ENCODE results near the gene CSTA.
"Not testable (repeated sequence)": the region's sequence is repeated elsewhere in the genome, so short reads cannot be mapped to it uniquely, and the experiment has no call there.

Gene CSTA

GRCh38 chr3:122322095-122323075, 2.7 kb upstream of the CSTA start:
- DNase-seq (ENCODE audit: low read depth, low spot score), result no peak

DNA sequence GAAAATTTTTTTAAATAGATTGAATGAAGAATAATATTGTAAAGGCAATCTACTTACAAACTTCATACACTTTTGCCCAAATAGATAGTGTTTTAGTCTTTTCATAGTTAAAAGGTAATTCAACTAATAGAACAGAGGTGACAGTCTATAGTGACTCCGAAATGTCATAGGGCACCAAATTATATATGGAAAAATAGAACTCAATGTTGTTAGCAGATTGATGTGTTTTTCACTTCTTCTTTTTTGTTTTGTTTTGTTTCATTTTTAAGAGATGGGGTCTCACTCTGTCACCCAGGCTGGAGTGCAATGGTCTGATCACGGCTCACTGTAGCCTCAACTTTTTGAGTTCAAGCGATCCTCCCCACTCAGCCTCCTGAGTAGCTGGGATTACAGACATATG, 721 bp downstream of the CSTA start:
- DNase-seq (ENCODE audit: low read depth, low spot score), result no peak

DNA sequence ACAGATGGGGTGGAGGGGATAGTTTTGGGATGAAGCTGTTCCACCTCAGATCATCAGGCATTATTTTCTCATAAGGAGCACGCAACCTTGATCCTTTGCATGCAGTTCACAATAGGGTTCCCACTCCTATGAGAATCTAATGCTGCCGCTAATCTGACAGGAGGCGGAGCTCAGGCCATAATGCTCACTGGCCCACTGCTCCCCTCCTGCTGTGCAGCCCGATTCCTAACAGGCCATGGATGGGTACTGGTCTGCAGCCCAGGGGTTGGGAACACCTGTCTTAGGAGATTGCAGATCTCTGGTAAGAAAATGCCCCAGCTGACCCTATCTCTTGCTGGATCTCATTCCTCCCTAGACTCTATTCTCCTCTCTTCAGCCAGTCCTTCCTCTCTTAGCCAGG, 6.8 kb downstream of the CSTA start:
- no peak for DNase-seq (ENCODE audit: low read depth, low spot score)

- DNase-seq (ENCODE audit: low read depth, low spot score), result no peak
These were observed 7.5 kb downstream of the CSTA start for GRCh38 chr3:122332551-122332950.

DNA sequence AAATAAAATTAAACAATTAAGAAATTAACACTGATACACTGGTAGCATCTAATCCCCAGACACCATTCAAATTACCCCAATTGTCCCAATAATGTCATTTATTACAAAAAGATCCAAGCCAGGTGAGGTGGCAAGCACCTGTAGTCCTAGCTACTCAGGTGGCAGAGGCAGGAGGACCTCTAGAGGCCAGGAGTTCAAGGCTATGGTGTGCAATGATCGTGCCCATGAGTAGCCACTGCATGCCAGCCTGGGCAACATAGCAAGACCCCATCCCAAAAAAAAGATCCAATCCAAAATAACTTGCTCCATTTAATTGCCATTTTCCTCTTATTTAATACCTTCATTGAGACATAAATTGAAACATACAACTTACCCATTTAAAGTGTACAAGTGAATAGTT, 17.8 kb downstream of the CSTA start:
- no peak for DNase-seq (ENCODE audit: low read depth, low spot score)

DNA sequence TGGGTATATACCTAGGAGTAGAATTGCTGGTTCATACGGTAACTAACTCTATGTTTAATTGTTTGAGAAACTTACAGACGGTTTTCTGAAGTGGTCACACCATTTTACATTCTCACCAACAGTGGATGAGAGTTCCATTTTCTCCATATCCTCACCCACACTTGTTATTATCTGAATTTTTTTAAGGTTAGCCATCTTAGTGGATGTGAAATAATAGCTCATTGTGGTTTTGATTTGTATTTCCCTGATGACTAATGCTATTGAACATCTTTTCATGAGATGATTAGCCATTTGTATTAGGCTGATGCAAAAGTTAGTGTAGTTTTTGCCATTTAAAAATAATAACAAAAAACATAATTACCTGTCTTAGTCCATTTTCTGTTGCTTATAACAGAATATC, 18.6 kb downstream of the CSTA start:
- no peak for DNase-seq (ENCODE audit: low read depth, low spot score)

- DNase-seq (ENCODE audit: low read depth, low spot score), result no peak
These were observed 24.1 kb downstream of the CSTA start for GRCh38 chr3:122349171-122349570.

GRCh38 chr3:122350814-122351418, 25.9 kb downstream of the CSTA start:
- no peak for DNase-seq (ENCODE audit: low read depth, low spot score)

DNA sequence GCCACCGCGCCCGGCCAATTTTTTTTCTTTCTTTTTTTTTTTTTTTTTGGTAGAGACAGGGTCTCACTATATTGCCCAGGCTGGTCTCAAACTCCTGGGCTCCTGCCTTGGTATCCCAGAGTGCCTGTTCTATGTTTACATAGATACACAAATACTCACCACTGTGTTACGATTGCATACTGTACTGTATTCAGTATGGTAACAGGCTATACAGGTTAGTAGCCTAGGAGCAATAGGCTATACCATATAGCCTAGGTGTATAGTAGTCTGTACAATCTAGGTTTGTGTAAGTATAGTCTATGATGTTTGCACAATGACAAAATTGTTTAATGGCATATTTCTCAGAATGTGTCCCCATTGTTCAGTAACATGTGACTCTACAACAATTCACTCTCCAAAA, 26.6 kb downstream of the CSTA start:
- DNase-seq (ENCODE audit: low read depth, low spot score), result no peak

DNA sequence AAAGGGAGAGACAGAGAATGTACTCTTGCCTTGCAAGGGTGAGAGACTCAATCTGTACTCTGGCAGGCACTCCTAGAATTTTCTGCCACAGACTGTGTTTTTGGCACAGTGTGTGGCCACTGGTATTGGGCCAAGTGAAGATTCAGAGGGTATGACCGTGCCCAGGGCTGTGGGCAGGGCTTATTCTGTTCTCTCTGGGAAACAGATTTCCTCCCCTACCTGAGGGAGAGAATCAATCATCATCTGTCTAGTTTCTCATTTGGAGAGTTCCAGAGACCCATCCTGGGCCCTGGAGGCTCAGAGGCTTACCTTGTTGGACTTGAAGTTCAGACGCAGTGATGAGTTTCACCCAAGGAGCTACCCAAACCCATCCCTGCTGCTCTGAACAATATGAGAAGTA, 28.2 kb downstream of the CSTA start:
- DNase-seq (ENCODE audit: low read depth, low spot score), result no peak

- no peak for DNase-seq (ENCODE audit: low read depth, low spot score)
These were observed 28.9 kb downstream of the CSTA start for GRCh38 chr3:122353893-122354401.

DNA sequence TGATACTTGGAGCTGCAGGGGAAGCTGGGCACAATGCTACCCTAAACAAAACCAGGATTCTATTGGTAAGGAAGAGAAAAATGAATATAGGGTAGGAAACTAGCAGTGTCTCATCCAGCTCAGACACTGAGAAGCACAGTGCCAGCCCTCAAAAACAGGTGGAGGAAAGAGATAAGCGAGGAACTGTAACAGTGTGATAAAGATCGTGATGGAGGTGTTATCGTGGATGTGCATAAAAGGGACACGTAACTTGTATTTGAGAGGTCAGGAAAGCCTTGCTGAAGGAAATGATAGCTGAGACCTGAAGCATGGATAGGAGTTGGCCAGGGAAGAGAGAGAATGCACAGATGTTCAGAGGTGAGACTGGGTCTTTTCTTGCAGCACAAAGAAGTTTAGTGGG, 30.6 kb downstream of the CSTA start:
- DNase-seq (ENCODE audit: low read depth, low spot score), result no peak

DNA sequence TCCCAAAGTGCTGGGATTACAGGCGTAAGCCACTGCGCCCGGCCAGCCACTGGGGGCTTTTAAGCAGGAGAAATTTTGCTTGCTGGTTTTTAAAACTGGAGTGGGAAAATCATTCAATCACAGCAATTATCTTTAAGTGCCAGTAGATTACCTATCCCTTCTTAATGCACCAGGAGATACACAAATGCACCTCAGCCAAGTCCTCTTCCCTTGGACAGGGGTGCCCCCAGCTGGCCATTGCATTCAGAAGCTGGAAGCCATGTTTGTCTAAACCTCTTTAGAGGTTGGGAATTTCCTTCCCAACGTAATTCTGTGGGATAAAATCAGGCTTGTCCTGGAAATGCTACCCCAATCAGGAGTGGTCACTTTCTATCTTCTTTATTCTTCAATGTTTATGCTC, 31.4 kb downstream of the CSTA start:
- no peak for DNase-seq (ENCODE audit: low read depth, low spot score)

DNA sequence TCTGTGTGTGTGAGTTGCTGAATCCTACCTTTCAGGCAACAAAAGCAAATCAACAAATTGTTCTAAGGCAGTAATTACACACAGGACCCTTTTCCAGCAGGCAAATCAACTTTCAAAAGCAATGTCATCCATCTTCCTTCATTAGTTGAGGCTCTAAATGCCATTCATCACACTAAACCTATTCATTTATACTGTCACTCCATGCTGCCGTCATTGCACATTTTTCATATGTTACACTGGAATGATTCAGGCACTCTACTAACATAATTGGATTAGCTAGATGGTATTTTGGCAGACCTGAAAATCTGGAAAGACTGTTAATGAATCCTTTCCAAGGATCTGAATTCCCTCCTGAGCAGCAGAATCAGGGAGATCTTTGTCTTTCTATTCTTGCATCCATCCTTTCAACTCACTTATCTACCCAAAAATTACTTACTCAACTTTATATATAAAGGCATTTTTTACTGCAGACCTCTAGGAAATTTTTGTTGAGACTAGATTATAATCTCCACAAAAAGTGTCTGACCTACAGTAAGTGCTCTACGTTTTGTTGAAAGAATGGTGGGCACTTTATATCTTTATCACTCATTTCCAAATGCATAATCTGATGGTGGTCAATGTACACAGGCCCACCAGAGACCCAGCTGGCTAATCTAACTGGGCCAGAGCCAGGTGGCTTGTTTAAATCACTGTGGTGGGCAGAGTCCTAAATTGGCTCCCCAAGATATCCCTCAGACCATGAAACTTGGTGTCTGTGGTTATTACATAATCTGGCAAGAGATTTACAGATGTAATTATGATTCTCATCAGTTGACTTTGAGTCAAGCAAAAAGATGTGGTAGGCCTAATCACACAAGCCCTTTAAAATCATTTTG, 33.0 kb downstream of the CSTA start:
- DNase-seq (ENCODE audit: low read depth, low spot score), result no peak

DNA sequence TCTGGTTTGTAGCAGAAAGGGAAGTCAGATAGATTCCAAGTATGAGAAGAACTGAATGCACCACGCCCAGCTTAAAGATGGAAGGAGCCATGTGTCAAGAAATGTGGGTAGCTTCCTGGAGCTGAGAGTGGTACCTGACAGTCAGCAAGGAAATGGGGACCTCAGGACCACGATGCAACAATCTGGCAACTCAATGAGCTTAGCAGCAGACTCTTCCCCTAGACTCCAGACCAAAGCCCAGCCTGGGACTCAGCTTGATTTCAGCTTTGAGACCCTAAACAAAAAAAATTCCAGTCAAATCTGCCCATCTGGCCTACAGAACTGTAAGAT, 33.6 kb downstream of the CSTA start:
- no peak for DNase-seq (ENCODE audit: low read depth, low spot score)

GRCh38 chr3:122362026-122362425, 37.0 kb downstream of the CSTA start:
- DNase-seq (ENCODE audit: low read depth, low spot score), result no peak

- DNase-seq (ENCODE audit: low read depth, low spot score), result no peak
These were observed 39.4 kb downstream of the CSTA start for GRCh38 chr3:122364490-122364889.

DNA sequence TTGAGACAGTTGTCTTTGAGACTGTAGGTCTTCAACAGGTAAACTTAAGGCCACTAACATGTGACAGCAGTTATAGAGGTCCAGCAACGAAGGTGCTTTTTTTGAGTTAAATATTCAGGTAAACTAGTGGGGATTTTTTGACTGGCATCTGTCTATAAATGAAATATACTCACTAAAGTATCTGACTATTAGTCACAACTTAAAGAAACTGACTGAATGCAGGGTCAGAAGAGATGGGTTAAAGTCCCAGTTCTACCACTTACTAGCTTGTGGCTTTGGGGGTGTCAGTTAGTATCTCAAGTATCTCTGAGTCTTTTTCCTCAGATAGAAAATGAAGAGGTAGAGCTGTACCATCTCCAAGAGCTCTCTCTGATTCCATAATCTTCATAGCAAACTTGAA, 40.0 kb downstream of the CSTA start:
- no peak for DNase-seq (ENCODE audit: low read depth, low spot score)

DNA sequence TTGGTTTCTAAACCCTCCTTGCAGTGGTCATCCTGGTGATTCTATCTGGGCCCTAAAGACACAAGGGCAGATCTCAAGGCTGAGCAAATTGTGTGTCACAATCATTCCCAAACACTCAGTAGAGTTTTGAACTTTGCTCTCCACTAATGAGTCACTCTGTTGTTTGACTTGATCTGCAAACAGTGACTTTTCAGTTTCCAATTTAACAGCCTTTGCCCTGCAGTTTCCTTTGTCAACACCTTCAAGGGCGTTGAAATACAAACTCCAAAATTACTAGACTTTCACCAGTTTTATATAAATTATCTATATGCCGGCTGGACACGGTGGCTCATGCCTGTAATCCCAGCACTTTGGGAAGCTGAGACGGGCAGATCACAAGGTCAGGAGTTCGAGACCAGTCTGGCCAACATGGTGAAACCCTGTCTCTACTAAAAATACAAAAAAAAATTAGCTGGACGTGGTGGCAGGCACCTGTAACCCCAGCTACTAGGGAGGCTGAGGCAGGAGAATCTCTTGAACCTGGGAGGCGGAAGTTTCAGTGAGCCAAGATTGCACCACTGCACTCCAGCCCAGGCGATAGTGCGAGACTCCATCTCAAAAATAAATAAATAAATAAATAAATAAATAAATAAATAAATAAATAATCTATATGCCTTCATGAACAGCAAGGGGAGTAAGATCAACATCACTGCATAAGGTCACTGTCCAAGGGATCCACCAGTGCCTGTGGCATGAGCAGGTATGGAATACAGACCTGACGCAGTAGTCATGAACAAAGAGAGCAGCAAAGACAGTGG, 40.7 kb downstream of the CSTA start:
- DNase-seq (ENCODE audit: low read depth, low spot score), result not testable (repeated sequence)

DNA sequence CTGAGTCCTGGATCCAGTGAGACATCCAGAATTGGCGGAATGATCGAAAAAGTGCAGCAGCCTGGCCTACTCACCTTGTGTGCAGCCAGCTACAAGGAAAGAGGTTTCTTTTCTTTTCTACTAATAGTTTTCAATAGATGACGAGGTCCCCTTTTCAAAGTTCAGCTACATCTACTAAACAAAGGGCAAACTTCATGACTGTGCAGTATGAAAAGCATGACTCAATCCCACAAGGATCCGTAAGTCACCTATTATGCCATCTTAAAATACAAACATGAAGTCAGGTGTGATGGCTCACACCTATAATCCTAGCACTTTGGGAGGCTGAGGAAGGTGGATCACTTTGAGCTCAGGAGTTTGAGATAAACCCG, 41.3 kb downstream of the CSTA start:
- DNase-seq (ENCODE audit: low read depth, low spot score), result no peak

DNA sequence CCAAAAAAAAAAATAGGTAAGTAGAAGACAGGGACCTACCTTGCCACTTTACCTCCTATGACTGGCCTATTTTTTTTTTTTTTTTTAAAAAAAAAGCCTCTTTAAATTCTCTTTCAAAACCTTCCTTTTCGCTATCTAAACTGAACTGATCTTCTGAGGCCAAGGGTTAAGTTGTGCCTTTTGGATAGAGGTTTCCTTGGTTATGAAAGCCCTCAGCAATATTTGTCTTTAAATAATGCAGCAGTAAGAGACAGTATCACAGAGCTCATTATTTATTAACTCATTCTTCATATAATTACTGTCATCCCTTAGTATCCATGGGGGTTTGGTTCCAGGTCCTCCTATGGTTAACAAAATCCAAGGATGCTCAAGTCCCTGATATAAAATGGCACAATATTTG, 49.0 kb downstream of the CSTA start:
- no peak for DNase-seq (ENCODE audit: low read depth, low spot score)
